Stimulated activated naive B cell treated with anti-CD40 and anti-IgM and Interleukin-4, amounts not matched to agents 10 μg/mL and 1 μg/mL and 100 μg/mL, for 72 hours (primary cell): Measurements from ENCODE around the gene CACNA2D1.

Experiments
- ATAC-seq, 2 donors: fragments of 150-1000 bp; cut with Tn5 transposase; replicated peaks; 2 replicates each; pipeline ENCODE4 v1.10.0; 2021; ENCODE audit warnings: moderate library complexity in 1 of 2
- DNase-seq: peaks from one replicate; pipeline ENCODE4 v3.0.0; 2021
- H3K27ac Mint-ChIP-seq: one replicate; pipeline ENCODE4 v1.8.0; 2022; ENCODE audit warnings: mild to moderate bottlenecking, mixed read lengths
- H3K27me3 Mint-ChIP-seq, 2 donors: one replicate each; pipeline ENCODE4 v1.8.0; 2022; ENCODE audit warnings: mixed read lengths in 2 of 2
- H3K36me3 Mint-ChIP-seq, 2 donors: one replicate each; pipeline ENCODE4 v1.8.0; 2022; ENCODE audit warnings: mixed read lengths in 2 of 2, mild to moderate bottlenecking in 1 of 2
- H3K4me1 Mint-ChIP-seq, 2 donors: one replicate each; pipeline ENCODE4 v1.8.0; 2022; ENCODE audit warnings: mixed read lengths in 2 of 2, mild to moderate bottlenecking in 1 of 2
- H3K4me3 Mint-ChIP-seq, 2 donors: one replicate each; pipeline ENCODE4 v1.8.0; 2022; ENCODE audit warnings: mild to moderate bottlenecking in 2 of 2, mixed read lengths in 2 of 2, moderate library complexity in 1 of 2
- H3K9me3 Mint-ChIP-seq, 2 donors: one replicate each; pipeline ENCODE4 v1.8.0; 2022; ENCODE audit warnings: mixed read lengths in 2 of 2, mild to moderate bottlenecking in 1 of 2

Gene CACNA2D1

GRCh38 chr7:82172017-82172416 is 271.6 kb downstream of the CACNA2D1 start:
- H3K4me3 Mint-ChIP-seq = no peak overlapping the region
- ATAC-seq (no peak), DNase-seq (no peak)
- H3K9me3 Mint-ChIP-seq = no peaks in the 10 kb centered on the region
- H3K27me3 Mint-ChIP-seq = no peaks in the 10 kb centered on the region
- no peaks in the 10 kb centered on the region for H3K4me1 Mint-ChIP-seq
- no peaks in the 10 kb centered on the region for H3K36me3 Mint-ChIP-seq
- no peak overlapping the region for H3K27ac Mint-ChIP-seq

- ATAC-seq (no peak), DNase-seq (no peak)
- Mint-ChIP-seq H3K27ac (no peak overlapping the region), H3K27me3 (no peaks in the 10 kb centered on the region), H3K4me1 (no peaks in the 10 kb centered on the region), H3K36me3 (no peaks in the 10 kb centered on the region), H3K9me3 (no peaks in the 10 kb centered on the region), H3K4me3 (no peak overlapping the region)
Observed at GRCh38 chr7:82167558-82168314, 275.8 kb downstream of the CACNA2D1 start.

GRCh38 chr7:82166260-82167015 is 277.1 kb downstream of the CACNA2D1 start:
- Mint-ChIP-seq H3K9me3 (no peaks in the 10 kb centered on the region), H3K27me3 (no peaks in the 10 kb centered on the region), H3K27ac (no peak overlapping the region), H3K4me3 (no peak overlapping the region), H3K4me1 (no peaks in the 10 kb centered on the region), H3K36me3 (no peaks in the 10 kb centered on the region)
- DNase-seq (no peak), ATAC-seq (no peak)

- H3K4me3 Mint-ChIP-seq = no peak overlapping the region
- H3K9me3 Mint-ChIP-seq = no peaks in the 10 kb centered on the region
- H3K27me3 Mint-ChIP-seq = no peaks in the 10 kb centered on the region
- no peak overlapping the region for H3K27ac Mint-ChIP-seq
- ATAC-seq (no peak), DNase-seq (no peak)
- no peaks in the 10 kb centered on the region for H3K4me1 Mint-ChIP-seq
- H3K36me3 Mint-ChIP-seq = no peaks in the 10 kb centered on the region
Observed at GRCh38 chr7:82164813-82165212, 278.8 kb downstream of the CACNA2D1 start.

GRCh38 chr7:82164410-82164809 is 279.2 kb downstream of the CACNA2D1 start:
- no peak overlapping the region for H3K4me3 Mint-ChIP-seq
- DNase-seq = no peak
- no peaks in the 10 kb centered on the region for H3K36me3 Mint-ChIP-seq
- no peak overlapping the region for H3K27ac Mint-ChIP-seq
- no peaks in the 10 kb centered on the region for H3K9me3 Mint-ChIP-seq
- H3K27me3 Mint-ChIP-seq = no peaks in the 10 kb centered on the region
- H3K4me1 Mint-ChIP-seq = no peaks in the 10 kb centered on the region
- no peak for ATAC-seq

- Mint-ChIP-seq H3K4me1 (no peaks in the 10 kb centered on the region), H3K4me3 (no peak overlapping the region), H3K9me3 (no peaks in the 10 kb centered on the region), H3K36me3 (no peaks in the 10 kb centered on the region), H3K27ac (no peak overlapping the region), H3K27me3 (no peaks in the 10 kb centered on the region)
- no peak for ATAC-seq
- no peak for DNase-seq
Observed at GRCh38 chr7:82163586-82163985, 280.0 kb downstream of the CACNA2D1 start.

GRCh38 chr7:82162289-82162688 is 281.3 kb downstream of the CACNA2D1 start:
- Mint-ChIP-seq H3K9me3 (no peaks in the 10 kb centered on the region), H3K27ac (no peak overlapping the region), H3K4me3 (no peak overlapping the region), H3K4me1 (no peaks in the 10 kb centered on the region), H3K27me3 (no peaks in the 10 kb centered on the region), H3K36me3 (no peaks in the 10 kb centered on the region)
- no peak for DNase-seq
- ATAC-seq = no peak

- DNase-seq = no peak
- no peak overlapping the region for H3K27ac Mint-ChIP-seq
- no peaks in the 10 kb centered on the region for H3K4me1 Mint-ChIP-seq
- no peaks in the 10 kb centered on the region for H3K9me3 Mint-ChIP-seq
- no peaks in the 10 kb centered on the region for H3K27me3 Mint-ChIP-seq
- H3K4me3 Mint-ChIP-seq = no peak overlapping the region
- no peak for ATAC-seq
- no peaks in the 10 kb centered on the region for H3K36me3 Mint-ChIP-seq
Observed at GRCh38 chr7:82158327-82158726, 285.2 kb downstream of the CACNA2D1 start.

- DNase-seq (no peak), ATAC-seq (no peak)
- no peaks in the 10 kb centered on the region for H3K36me3 Mint-ChIP-seq
- H3K27ac Mint-ChIP-seq = no peak overlapping the region
- no peak overlapping the region for H3K4me3 Mint-ChIP-seq
- H3K27me3 Mint-ChIP-seq = no peaks in the 10 kb centered on the region
- H3K4me1 Mint-ChIP-seq = no peaks in the 10 kb centered on the region
- no peaks in the 10 kb centered on the region for H3K9me3 Mint-ChIP-seq
Observed at GRCh38 chr7:82156893-82157292, 286.7 kb downstream of the CACNA2D1 start.

GRCh38 chr7:82156168-82156567 is 287.4 kb downstream of the CACNA2D1 start:
- Mint-ChIP-seq H3K27me3 (no peaks in the 10 kb centered on the region), H3K27ac (no peak overlapping the region), H3K4me1 (no peaks in the 10 kb centered on the region), H3K4me3 (no peak overlapping the region), H3K36me3 (no peaks in the 10 kb centered on the region), H3K9me3 (no peaks in the 10 kb centered on the region)
- no peak for ATAC-seq
- no peak for DNase-seq

GRCh38 chr7:82154728-82155127 is 288.8 kb downstream of the CACNA2D1 start:
- H3K27ac Mint-ChIP-seq = no peak overlapping the region
- H3K36me3 Mint-ChIP-seq = no peaks in the 10 kb centered on the region
- DNase-seq = no peak
- H3K9me3 Mint-ChIP-seq = no peaks in the 10 kb centered on the region
- no peak overlapping the region for H3K4me3 Mint-ChIP-seq
- no peak for ATAC-seq
- no peaks in the 10 kb centered on the region for H3K27me3 Mint-ChIP-seq
- H3K4me1 Mint-ChIP-seq = no peaks in the 10 kb centered on the region

- no peak overlapping the region for H3K27ac Mint-ChIP-seq
- DNase-seq = no peak
- H3K27me3 Mint-ChIP-seq = no peaks in the 10 kb centered on the region
- no peaks in the 10 kb centered on the region for H3K36me3 Mint-ChIP-seq
- H3K4me1 Mint-ChIP-seq = no peaks in the 10 kb centered on the region
- H3K4me3 Mint-ChIP-seq = no peak overlapping the region
- no peaks in the 10 kb centered on the region for H3K9me3 Mint-ChIP-seq
- ATAC-seq = no peak
Observed at GRCh38 chr7:82153776-82154175, 289.8 kb downstream of the CACNA2D1 start.

- Mint-ChIP-seq H3K36me3 (no peaks in the 10 kb centered on the region), H3K4me1 (no peaks in the 10 kb centered on the region), H3K4me3 (no peak overlapping the region), H3K9me3 (no peaks in the 10 kb centered on the region), H3K27ac (no peak overlapping the region), H3K27me3 (no peaks in the 10 kb centered on the region)
- ATAC-seq = no peak
- no peak for DNase-seq
Observed at GRCh38 chr7:82152858-82153257, 290.7 kb downstream of the CACNA2D1 start.

GRCh38 chr7:82146491-82146890 is 297.1 kb downstream of the CACNA2D1 start:
- H3K4me3 Mint-ChIP-seq = no peak overlapping the region
- H3K27ac Mint-ChIP-seq = no peak overlapping the region

GRCh38 chr7:82142263-82142864 is 301.2 kb downstream of the CACNA2D1 start:
- H3K9me3 Mint-ChIP-seq = no peaks in the 10 kb centered on the region
- H3K36me3 Mint-ChIP-seq = no peaks in the 10 kb centered on the region
- no peak overlapping the region for H3K4me3 Mint-ChIP-seq
- ATAC-seq (no peak), DNase-seq (no peak)
- no peaks in the 10 kb centered on the region for H3K27me3 Mint-ChIP-seq
- H3K27ac Mint-ChIP-seq = no peak overlapping the region
- H3K4me1 Mint-ChIP-seq = no peaks in the 10 kb centered on the region

More at GRCh38 chr7:82146491-82146890, 297.1 kb downstream of the CACNA2D1 start:
- H3K9me3 Mint-ChIP-seq = no peaks in the 10 kb centered on the region
- no peaks in the 10 kb centered on the region for H3K27me3 Mint-ChIP-seq
- no peaks in the 10 kb centered on the region for H3K36me3 Mint-ChIP-seq
- DNase-seq (no peak), ATAC-seq (no peak)
- H3K4me1 Mint-ChIP-seq = no peaks in the 10 kb centered on the region
